ENCODE measurements around the gene EYA2.

GRCh38 chr20:47165376-47165865 is 270.8 kb downstream of the EYA2 start:
- TF ChIP-seq CTCF (IDR thresholded peaks at IDR 0.05) (no peak), POLR2A (IDR thresholded peaks at IDR 0.05) (no peak)
